WTC11 (cell line): Measurements from ENCODE around the gene CETN2. TPM values are rescaled to one million over a fixed set of nuclear protein-coding genes. Genes with fewer than 3 reads are reported as not detected.

Source experiments
- ATAC-seq: fragments of 200-7000 bp; cut with Tn5 transposase; 2 replicates; pipeline ENCODE4 v1.10.0; 2021; ENCODE audit warnings: mild to moderate bottlenecking, moderate library complexity
- CTCF ChIA-PET: fragments of 300-600 bp; sonication (Branson Sonifier 250); formaldehyde crosslinking; loops from one replicate; lab custom pipeline; 2021; ENCODE audit warnings: antibody characterized with exemption; lab: Charles Lee
- POLR2A ChIA-PET: fragments of 350-600 bp; sonication (Branson Sonifier 250); formaldehyde crosslinking; loops from one replicate; lab custom pipeline; 2021; ENCODE audit warnings: antibody characterized with exemption; lab: Charles Lee
- DNase-seq: peaks from one replicate; pipeline ENCODE4 v3.0.0; 2021; ENCODE audit warnings: low spot score
- H3K27ac Mint-ChIP-seq: 2 replicates; pipeline ENCODE4 v1.8.0; 2021; ENCODE audit warnings: mixed read lengths
- H3K27me3 Mint-ChIP-seq: 2 replicates; pipeline ENCODE4 v1.8.0; 2021; ENCODE audit warnings: low read depth, mild to moderate bottlenecking, moderate library complexity, mixed read lengths
- H3K36me3 Mint-ChIP-seq: 2 replicates; pipeline ENCODE4 v1.8.0; 2021; ENCODE audit warnings: mixed read lengths
- H3K4me1 Mint-ChIP-seq: 2 replicates; pipeline ENCODE4 v1.8.0; 2022; ENCODE audit warnings: mixed read lengths
- H3K4me3 Mint-ChIP-seq: 2 replicates; pipeline ENCODE4 v1.8.0; 2021; ENCODE audit warnings: mild to moderate bottlenecking, moderate library complexity, mixed read lengths
- H3K9me3 Mint-ChIP-seq: 2 replicates; pipeline ENCODE4 v1.8.0; 2021; ENCODE audit warnings: mixed read lengths
- ATF2 ChIP-seq: sonication (generic); formaldehyde crosslinking; IDR thresholded peaks from 2 replicates; pipeline ENCODE4 v1.8.1; 2022; ENCODE audit warnings: low read depth, missing genetic modification reagents, borderline replicate concordance
- ATF6 ChIP-seq: sonication (generic); formaldehyde crosslinking; IDR thresholded peaks from 2 replicates; pipeline ENCODE4 v1.8.1; 2023; ENCODE audit warnings: mild to moderate bottlenecking, missing genetic modification reagents
- E2F5 ChIP-seq: sonication (generic); formaldehyde crosslinking; IDR thresholded peaks from 2 replicates; pipeline ENCODE4 v1.8.1; 2022; ENCODE audit warnings: mild to moderate bottlenecking, moderate library complexity, missing genetic modification reagents
- ESRRA ChIP-seq: sonication (generic); formaldehyde crosslinking; IDR thresholded peaks from 2 replicates; pipeline ENCODE4 v1.8.1; 2022; ENCODE audit warnings: mild to moderate bottlenecking, missing genetic modification reagents, borderline replicate concordance
- ETV6 ChIP-seq: sonication (generic); formaldehyde crosslinking; IDR thresholded peaks from 2 replicates; pipeline ENCODE4 v1.8.1; 2022; ENCODE audit warnings: mild to moderate bottlenecking, missing genetic modification reagents
- GRHL2 ChIP-seq: fragments of 250-450 bp; sonication (Bioruptor Pico); IDR thresholded peaks from 2 replicates; pipeline ENCODE4 v1.8.0; 2022; ENCODE audit warnings: mild to moderate bottlenecking, moderate library complexity; ENCODE audit not compliant: insufficient replicate concordance, severe bottlenecking
- HMGA2 ChIP-seq: fragments of 250-450 bp; sonication (Bioruptor Pico); IDR thresholded peaks from 2 replicates; pipeline ENCODE4 v1.4.0; 2021; ENCODE audit warnings: mild to moderate bottlenecking, moderate library complexity
- KAT7 ChIP-seq: sonication (generic); formaldehyde crosslinking; IDR thresholded peaks from 2 replicates; pipeline ENCODE4 v1.8.1; 2023; ENCODE audit warnings: missing genetic modification reagents, mild to moderate bottlenecking, borderline replicate concordance
- MXD4 ChIP-seq: fragments of 250-450 bp; sonication (Bioruptor Pico); IDR thresholded peaks from 2 replicates; pipeline ENCODE4 v1.8.0; 2021; ENCODE audit warnings: mild to moderate bottlenecking, moderate library complexity, borderline replicate concordance
- NFE2L1 ChIP-seq: sonication (generic); formaldehyde crosslinking; IDR thresholded peaks from 2 replicates; pipeline ENCODE4 v1.8.1; 2023; ENCODE audit warnings: missing genetic modification reagents
- NR1H2 ChIP-seq: sonication (generic); formaldehyde crosslinking; IDR thresholded peaks from 2 replicates; pipeline ENCODE4 v1.9.0; 2021; ENCODE audit warnings: mild to moderate bottlenecking, moderate library complexity, missing genetic modification reagents
- OVOL2 ChIP-seq: fragments of 250-450 bp; sonication (Bioruptor Pico); IDR thresholded peaks from 2 replicates; pipeline ENCODE4 v1.9.0; 2021; ENCODE audit warnings: mild to moderate bottlenecking, borderline replicate concordance
- RORB ChIP-seq: fragments of 250-450 bp; sonication (Bioruptor Pico); IDR thresholded peaks from 2 replicates; pipeline ENCODE4 v1.9.0; 2021; ENCODE audit warnings: mild to moderate bottlenecking
- SMAD4 ChIP-seq: sonication (generic); formaldehyde crosslinking; IDR thresholded peaks from 2 replicates; pipeline ENCODE4 v1.8.0; 2022; ENCODE audit warnings: mild to moderate bottlenecking, missing genetic modification reagents
- SOX15 ChIP-seq: fragments of 250-450 bp; sonication (Bioruptor Pico); IDR thresholded peaks from 2 replicates; pipeline ENCODE4 v1.9.0; 2021; ENCODE audit warnings: mild to moderate bottlenecking
- STAT6 ChIP-seq: sonication (generic); formaldehyde crosslinking; conservative IDR thresholded peaks from 2 replicates; pipeline ENCODE4 v1.8.1; 2023; ENCODE audit warnings: mild to moderate bottlenecking, low read depth, missing genetic modification reagents, moderate library complexity
- TP53 ChIP-seq: sonication (generic); formaldehyde crosslinking; IDR thresholded peaks from 2 replicates; pipeline ENCODE4 v1.8.1; 2023; ENCODE audit warnings: mild to moderate bottlenecking, missing genetic modification reagents
- ZBTB21 ChIP-seq: sonication (generic); formaldehyde crosslinking; IDR thresholded peaks from 2 replicates; pipeline ENCODE4 v1.8.1; 2023; ENCODE audit warnings: mild to moderate bottlenecking, missing genetic modification reagents, borderline replicate concordance
- ZNF121 ChIP-seq: sonication (generic); formaldehyde crosslinking; IDR thresholded peaks from 2 replicates; pipeline ENCODE4 v1.8.0; 2023; ENCODE audit warnings: missing genetic modification reagents
- ZNF263 ChIP-seq: sonication (generic); formaldehyde crosslinking; IDR thresholded peaks from 2 replicates; pipeline ENCODE4 v1.8.1; 2022; ENCODE audit warnings: low read depth, mild to moderate bottlenecking, moderate library complexity, missing genetic modification reagents
- total RNA-seq: library from RNA; stranded (reverse); gene quantifications from 3 replicates; pipeline ENCODE4 v1.2.3, GENCODE V29; 2021

Gene CETN2
- total RNA-seq, 1 experiment from 2014 or later = 20.5 TPM

- H3K4me1 Mint-ChIP-seq = peaks cover 10% of the 10 kb centered on the region
- no peak for TF ChIP-seq TP53 (CRISPR knock-in tag)
- TF ChIP-seq GRHL2 (CRISPR knock-in tag) = no peak
- no peak for TF ChIP-seq KAT7 (CRISPR knock-in tag)
- TF ChIP-seq, all 79 proteins: peak for 0
Measured at GRCh38 chrX:152819266-152819665, 11.3 kb downstream of the CETN2 start.

GRCh38 chrX:152818356-152818755 is 12.2 kb downstream of the CETN2 start:
- no peaks in the 10 kb centered on the region for H3K9me3 Mint-ChIP-seq
- peaks cover 10% of the 10 kb centered on the region for H3K4me1 Mint-ChIP-seq
- POLR2A ChIA-PET = no interaction called here
- H3K36me3 Mint-ChIP-seq = no peaks in the 10 kb centered on the region
- ATAC-seq = no peak
- DNase-seq = no peak
- CTCF ChIA-PET = interaction anchor here (0.6 to 3.0 kb wide), 3 partner anchors 160 to 1066 kb away, joined by 3 to 27 read pairs (median 3); no protein-coding TSS in a partner anchor
- no peak overlapping the region for H3K4me3 Mint-ChIP-seq
- H3K27ac Mint-ChIP-seq = no peak overlapping the region
- TF ChIP-seq NFE2L1 (no peak), ZNF263 (CRISPR knock-in tag) (no peak), ATF2 (no peak), ZNF121 (CRISPR knock-in tag) (no peak), E2F5 (CRISPR knock-in tag) (no peak), TP53 (CRISPR knock-in tag) (no peak), ZBTB21 (CRISPR knock-in tag) (no peak), RORB (no peak), MXD4 (no peak), ATF6 (CRISPR knock-in tag) (no peak), HMGA2 (CRISPR knock-in tag) (no peak), ESRRA (no peak), OVOL2 (CRISPR knock-in tag) (no peak), SOX15 (CRISPR knock-in tag) (no peak), NR1H2 (CRISPR knock-in tag) (no peak), ETV6 (CRISPR knock-in tag) (no peak), SMAD4 (CRISPR knock-in tag) (no peak), STAT6 (no peak)
- peaks cover 3% of the 10 kb centered on the region for H3K27me3 Mint-ChIP-seq

More at GRCh38 chrX:152819266-152819665, 11.3 kb downstream of the CETN2 start:
- DNase-seq (no peak), ATAC-seq (no peak)
- Mint-ChIP-seq H3K4me3 (no peak overlapping the region), H3K9me3 (no peaks in the 10 kb centered on the region), H3K27ac (no peak overlapping the region), H3K27me3 (no peaks in the 10 kb centered on the region; the same call in none of the 2 replicates), H3K36me3 (no peaks in the 10 kb centered on the region)
- ChIA-PET POLR2A (no interaction called here), CTCF (interaction anchor here (0.7 to 3.0 kb wide), 2 partner anchors 177 to 218 kb away, joined by 3 to 27 read pairs; no protein-coding TSS in a partner anchor)
